HG03565 (cell line): ENCODE measurements around the gene HOXA5.

ENCODE experiments used
- ATAC-seq: cut with Tn5 transposase; IDR thresholded peaks from one replicate; pipeline ENCODE4 v1.9.1; 2021; ENCODE audit warnings: mild to moderate bottlenecking, moderate library complexity; ENCODE audit not compliant: unreplicated experiment

The HOXA5 gene

DNA sequence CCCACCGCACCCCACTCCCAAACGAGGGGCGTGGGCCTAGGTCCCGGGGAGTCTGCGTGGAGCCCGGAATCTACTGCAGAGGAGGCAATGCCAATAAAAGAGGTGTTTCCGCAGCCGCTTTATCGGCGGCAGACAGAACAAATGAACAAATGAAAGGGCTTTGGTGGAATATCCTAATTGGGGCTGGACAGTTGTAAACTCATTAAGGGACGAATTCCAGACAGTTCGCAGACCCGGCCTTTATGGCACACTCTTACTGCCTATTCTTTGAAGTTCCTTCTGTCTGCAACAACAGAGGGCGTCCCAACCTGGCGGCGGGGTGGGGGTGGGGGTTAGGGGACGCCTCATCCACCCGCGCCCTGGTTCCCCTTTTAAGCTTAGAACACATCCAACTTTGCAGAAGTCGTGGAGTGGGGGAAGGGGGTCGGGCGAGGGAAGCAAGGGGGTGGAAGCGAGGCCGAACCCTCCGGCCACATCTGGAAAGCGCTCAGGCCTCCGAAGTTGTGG lies 17.8 kb upstream of the HOXA5 start:
- ATAC-seq = no peak

DNA sequence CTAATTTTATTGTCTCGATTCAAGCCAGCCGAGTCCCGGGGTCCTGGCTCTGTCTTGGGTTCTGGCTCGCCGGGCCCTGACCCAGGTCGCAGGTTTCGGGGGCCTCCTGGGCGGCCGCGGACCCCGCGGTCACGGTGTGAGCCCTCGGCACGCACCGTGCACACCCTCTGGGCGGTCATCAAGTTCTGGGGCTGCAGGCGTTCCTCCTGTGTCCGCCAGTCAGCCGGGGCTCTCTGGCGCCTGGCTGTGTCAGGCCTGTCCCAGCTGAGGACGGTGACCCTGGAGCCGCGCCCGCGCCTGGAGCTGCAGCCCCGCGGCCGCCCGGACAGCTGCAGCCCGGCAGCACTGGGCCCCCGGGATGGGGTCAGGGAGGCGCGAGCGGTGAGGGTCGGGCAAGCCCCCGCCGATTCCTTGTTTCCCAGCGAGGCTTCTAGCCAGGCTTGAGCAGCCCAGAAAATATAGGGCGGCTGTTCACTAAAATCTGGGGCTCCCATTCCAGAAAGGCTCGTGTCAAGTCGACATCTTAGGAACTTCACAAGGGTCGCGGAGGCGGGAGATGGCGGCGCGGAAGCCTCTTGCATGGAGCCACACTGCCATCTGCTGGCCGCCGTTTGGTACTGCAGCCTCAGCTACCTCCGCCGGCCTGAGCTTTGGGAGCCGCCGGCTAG lies 17.2 kb upstream of the HOXA5 start:
- ATAC-seq = peak; percentile 53

DNA sequence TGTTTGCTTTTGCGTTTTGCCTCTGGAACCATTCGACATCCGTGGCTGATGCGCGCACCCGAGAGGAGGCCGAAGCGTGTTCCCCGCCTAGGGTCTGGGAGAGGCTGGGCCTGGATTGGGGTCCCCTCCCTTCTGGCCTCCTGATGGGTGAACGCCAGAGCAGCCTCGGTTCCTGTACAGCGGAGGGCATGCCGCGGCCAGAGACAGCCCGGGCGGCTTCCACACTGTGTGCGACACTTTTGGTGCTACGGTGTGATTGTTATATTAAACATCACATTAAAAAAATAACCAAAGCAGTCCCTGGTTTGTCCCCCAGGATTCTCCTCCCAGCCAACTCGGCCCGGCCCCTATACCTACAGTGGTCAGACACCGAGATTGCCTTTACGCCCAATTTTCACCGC lies 16.7 kb upstream of the HOXA5 start:
- no peak for ATAC-seq

DNA sequence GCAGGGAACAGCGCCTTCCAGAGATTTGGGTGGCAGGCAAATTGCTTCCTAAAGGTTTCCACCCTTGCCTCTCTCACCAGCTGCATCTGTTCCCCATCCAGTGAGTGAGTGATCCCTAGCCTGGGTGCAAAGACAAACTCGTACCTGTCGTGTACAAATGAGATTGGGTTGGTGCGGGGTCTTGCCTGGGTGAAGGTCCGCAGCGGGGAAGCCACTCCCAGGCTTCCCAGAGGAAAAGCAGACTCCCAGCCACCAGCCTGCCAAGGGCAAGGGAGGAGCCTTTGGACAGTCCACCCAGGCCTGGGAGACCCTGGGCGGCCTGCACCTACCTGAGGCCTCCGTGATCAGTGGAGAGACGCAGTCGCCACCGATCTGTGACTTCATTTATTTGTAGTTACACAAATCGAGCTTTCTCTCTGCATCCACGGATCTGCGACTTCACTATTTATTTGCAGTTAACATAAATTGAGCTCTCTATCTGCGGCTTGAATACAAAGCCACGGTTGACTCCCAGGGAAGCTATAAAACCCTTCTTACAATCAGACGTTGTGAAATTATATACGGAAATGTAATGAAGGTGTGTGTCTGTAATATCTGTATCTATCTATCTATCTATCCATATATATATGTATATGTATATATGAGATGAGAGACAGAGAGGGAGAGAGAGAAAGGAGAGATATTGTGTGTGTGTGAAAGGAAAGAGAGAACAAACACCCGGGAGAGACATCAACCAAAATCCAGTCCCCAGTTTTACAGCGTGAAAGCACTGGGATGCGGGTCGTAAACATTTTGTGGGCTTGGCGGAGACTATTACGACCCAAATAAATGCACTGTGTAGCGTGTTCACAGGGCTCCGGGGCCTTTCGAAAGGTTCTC lies 16.0 kb upstream of the HOXA5 start:
- ATAC-seq = no peak

DNA sequence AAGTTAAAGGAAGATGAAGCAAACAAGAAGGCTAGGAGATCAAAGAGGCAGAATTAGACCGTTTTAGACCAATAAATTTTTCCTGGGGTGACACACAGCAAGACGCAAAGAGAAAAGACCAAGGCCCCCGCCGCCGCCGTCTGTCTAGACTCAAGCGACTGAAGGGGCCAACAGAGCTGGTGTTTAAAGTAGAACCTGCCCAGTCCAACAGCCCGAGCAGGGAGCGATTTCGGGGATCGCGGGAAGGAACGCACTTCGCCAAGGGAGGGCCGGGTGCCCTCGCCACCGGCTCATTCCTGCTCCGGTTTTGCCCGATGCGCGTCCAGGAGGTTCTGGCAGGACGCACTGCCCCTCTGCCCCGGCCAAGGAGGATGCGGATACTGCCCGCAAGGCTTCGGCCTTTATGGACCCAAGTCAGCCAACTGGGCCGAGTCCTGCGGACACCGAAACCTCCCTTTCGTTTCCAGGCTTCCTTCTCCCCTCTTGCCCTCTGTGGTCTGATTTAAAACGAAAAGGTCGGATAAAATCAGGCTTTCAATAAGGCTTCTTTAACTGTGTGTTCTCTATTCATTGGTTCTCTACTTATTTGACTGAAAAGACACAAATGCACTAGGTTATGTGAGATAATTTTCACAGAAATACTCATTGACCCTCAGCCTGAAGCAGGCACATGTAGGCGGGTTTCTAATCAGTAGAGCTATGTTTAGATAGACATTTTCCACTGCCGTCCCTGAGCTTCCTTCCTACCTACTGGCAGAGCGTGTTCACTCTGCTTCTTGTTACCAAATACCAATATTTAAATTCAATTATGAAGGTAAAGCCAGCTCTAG lies 15.2 kb upstream of the HOXA5 start:
- no peak for ATAC-seq

DNA sequence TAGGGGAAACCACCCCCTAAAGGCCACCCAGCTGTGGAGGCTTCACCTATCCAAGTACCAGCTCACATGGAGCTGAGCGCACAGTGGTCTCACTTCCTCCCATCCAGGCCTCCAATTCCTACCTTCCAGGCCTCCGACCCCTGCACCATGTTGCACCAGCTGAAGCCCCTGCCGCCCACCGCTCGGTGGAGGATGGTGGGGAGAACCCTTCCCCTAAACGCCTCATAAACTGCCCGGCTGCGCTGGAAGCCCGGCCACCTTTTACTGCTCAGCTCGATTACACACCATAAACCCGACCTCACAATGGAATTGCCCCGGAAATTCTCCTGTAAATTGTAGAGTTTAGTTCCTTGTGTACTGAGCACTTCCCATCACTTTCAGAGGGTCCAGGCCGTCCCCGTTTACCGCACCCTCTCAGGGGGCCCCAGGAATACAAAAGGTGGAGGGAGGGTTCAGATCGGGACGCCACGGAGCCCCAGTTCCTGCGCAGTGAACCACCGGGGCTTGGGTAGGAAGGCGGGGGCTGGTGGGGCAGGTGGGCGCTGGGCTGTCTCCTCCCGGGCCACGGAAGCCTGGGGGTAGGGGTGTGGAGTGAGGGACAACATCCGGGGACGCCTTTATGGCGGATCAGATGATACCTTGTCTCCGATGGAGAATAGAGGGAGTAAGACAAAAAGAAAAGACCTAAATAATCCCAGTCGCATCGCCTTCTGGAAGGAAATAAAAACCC lies 14.4 kb upstream of the HOXA5 start:
- no peak for ATAC-seq

DNA sequence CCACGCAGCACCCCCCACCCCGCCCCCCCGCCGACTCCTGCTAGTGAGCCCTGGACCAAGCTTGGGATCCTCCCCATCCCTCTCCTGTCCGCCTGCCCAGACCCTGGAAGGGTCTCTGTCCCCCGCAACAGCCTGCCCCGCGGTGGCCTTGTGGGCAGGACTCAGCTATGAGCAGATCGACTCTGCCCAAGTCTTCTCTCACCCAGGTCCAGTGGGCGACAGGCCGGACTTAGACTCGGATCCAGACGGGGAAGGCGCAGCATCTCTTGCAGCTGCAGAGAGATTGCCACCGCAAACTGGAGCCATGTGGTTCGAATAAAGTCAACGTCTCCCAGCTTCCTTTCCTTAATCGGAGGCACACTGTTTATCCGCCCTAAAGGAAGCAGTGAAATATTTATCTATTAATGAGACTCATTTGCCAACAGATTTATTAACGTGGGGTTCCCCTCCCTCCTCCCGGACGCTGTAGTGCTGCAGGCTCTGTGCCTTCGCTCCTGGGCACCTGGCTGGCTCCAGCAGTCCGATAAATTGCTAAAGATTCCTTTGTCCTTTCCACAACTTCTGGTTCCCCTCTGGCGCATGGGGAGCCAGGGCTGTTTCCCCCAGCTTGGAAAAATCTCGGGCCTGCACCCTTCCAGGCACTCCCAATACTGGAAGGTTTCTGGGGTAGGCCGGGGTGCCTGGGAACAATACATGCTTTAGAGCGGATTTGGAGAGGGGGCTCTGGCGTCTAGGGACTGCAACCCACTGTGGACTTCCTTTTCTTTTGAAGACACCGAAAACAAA lies 13.6 kb upstream of the HOXA5 start:
- no peak for ATAC-seq

DNA sequence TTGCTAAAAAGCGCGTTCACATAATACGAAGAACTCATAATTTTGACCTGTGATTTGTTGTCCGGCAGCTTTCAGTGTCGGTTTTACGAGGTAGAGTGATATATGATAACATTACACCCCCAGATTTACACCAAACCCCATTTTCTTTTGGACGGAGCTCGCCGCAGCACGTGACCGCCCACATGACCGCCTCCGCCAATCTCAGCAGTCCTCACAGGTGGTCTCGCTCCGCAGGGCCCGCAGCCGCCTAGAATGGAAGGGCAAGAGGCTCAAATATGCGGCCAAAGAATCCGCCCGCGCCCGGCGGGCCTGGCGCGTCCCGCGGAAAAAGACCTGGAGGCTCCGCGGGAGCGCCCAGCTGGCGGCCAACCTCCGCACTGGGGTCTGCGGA lies 13.0 kb upstream of the HOXA5 start, which contains the start of gene HOXA7:
TSS of gene HOXA7 (minus strand) at position 168 of the 391 bp plus-strand sequence. CDS start at position 38, 130 bp downstream.
- ATAC-seq = no peak

DNA sequence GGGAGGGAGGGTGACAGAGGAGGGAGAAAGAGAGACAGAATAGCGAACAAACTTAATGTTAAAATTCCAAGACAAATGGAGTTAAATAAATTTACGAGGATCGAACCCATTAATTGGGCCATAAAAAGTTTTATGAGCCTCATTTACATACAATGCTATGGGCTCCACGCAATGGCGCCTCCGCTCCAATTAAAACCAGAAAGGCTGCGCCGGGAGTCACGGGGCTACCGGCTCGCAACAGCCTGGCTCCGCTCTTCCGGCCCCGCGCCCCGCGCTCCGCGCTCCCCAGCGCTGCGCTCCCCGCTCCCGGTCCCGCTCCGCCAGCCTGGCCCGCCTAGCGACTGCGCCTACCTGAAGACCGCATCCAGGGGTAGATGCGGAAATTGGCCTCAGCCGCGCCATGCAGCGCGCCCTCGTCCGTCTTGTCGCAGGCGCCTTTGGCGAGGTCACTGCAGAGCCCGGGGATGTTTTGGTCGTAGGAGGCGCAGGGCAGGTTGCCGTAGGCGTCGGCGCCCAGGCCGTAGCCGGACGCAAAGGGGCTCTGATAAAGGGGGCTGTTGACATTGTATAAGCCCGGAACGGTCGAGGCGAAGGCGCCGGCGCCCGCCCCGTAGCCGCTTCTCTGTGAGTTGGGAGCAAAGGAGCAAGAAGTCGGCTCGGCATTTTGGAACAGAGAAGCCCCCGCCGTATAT lies 12.5 kb upstream of the HOXA5 start:
- ATAC-seq = no peak

DNA sequence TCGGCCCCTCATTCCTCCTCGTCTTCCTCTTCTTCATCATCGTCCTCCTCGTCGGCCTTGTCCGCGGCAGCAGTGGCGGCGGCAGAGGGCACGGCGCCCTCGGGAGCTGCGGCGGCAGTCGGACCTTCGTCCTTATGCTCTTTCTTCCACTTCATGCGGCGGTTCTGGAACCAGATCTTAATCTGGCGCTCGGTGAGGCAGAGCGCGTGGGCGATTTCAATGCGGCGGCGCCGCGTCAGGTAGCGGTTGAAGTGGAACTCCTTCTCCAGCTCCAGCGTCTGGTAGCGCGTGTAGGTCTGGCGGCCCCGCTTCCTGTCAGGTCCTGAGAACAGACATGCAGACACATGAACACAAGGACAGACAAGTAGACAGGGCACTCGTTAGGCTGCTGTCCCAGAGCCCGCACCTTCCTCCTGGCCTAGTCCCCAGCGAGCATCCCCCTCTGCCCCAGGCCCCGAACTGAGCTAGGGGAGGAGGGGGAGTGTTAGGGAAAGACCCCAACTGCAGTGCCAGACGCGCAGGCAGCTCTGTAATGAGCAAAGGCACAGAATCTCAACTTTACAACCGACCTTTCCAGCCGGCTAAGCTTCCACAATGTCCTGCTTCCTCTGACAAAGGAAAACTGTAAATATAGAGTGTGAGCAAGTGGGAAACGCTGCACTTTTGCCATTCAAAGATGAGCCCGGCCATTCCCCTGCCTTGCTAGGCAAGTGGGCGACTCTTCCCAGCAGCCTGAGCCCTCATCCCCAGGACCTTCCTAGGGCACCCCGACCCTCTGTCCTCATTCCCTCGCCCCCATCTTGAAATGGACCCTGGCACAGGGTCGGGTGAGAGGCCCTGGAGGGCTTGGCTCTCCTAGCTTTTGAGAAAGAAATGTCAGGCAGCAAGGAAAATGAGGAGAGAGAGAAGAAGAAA lies 11.7 kb upstream of the HOXA5 start:
- ATAC-seq = no peak

DNA sequence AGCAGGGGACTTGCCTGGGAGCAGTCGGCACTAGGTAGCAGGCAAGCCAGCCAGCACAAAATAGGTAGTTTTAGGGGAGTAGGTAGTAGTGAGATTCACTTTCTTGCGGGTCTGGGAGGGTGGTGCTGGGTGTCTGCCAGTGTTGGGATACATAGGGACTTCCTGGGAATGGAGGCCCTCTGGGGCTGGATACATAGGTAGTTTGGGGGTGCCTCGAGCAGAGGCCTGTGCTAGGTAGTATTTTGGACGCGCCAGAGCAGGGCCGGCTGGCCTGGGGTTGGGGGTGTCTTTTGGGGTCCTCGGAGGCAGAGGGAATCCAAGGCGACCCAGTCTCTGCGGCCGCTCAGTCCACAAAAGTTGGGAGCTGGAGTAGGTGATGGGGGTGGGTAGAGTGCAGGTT lies 10.9 kb upstream of the HOXA5 start:
- ATAC-seq = no peak

DNA sequence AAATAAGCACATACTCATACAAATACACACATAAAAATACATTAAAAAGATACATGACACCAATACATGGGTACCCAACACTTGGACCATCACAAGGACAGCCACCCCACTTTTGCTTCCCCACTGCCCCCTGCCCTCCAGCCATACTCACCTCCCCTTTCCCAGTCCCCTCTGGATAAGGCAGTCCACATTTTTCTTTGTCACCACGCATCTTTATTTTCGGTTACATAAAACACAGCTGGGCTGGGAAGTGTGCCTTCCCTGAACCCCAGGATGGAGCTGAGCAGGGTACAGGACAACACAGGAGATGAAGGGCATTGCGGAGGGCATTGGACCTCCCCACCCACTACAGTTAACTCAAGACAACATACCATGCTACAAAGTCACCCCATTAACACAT lies 10.0 kb upstream of the HOXA5 start:
- ATAC-seq = no peak

DNA sequence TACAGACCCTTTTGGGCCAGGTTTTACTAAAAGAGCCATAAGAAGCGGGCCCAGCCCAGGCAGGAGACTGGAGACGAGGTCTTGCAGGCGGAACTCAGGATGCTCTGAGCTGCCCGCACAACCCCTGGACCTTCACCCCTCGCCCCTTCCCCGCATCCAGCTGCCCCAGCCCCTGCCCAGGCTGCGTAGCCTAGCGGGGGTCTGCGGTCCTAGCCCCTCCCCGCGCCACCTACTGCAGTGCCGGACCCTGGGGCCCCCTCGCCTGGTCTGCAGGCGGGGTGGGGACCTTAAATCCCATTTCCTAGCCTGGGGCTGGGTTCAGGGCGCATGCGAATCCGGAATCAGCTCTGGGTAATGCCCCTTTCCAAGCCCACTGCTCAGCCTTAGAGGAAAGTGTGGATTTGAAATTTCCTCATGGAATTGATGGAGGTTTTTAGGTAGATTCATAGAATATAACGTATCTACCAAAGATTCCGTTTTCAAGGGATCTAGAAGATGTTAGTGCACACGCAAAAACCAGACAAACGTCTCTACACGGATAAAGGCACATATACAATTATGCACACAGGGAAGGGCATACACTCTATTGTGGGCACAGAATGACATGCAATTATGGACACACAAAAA lies 9.4 kb upstream of the HOXA5 start:
- ATAC-seq = no peak

DNA sequence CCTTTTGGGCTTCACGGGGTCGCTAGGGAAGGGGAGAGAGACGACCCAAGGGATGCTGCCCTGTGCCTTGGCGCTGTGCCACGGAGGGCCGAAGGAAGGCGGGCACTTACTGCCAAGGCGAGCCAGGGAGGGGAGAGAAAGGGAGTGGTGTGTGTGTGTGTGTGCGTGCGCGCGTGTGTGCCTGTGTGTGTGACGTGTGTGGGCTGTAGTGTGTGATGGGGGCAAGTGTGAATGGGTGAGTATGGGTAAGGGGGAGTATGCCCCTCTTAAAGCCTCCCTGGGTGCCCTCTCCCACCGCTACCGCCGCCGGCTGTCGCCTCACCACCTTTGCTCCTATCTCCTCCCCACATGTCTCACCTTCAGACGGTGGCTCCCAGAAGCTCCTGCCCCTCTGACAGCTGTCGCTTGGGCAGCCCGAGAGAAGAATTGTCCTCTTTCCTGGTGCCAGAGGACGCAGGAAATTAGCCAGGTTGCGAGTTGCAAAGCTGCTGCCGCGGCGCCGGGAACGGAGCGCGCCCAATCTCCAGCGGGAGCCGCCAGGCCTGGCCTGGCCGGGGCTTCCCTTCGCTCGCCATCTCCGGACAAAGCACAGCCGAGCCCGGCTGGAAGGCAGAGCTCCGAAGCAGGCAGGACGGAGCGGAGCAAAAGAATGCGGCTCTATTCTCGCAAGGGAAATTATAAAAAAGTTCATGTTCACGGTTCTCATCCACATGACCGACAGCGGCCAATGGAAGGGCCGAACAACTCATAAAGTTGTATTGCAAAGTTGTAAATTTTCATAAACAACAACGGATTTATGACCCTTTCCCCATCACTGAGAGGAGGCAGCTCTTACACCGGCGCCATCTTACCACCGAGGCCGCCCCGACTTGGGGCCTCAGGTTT lies 8.7 kb upstream of the HOXA5 start, which contains the start of gene HOXA3:
TSS of gene HOXA3 (minus strand) at position 653 of the 885 bp plus-strand sequence. CDS start 41,943 bp downstream, outside the sequence.
- ATAC-seq = no peak

DNA sequence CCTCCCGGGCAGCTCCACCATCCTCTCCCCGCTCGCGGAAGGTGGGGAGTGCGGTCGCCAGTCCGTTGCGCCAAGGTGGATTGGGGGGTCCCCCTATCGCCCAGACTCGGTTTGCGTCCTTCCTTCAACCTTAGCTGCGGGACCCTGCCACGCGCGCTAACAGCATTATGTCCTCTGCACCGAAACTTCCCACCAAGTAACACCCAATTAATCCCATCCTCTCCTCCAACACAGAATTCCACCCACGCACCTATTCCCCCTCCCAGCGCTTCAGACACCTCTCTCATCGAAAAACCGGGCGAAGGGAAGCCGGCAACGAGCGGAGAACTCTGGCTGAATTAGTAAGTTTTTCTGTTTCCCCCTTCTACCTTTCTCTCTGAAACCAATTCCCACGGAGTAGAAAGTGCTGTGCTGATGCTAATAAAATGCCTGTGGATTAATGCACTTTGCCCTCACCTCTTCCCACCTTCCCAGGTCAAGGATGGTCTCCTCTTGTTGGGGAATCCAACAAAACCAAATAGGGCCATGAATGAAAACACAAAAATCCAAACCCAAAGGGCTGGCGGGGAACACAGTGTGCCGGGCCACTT lies 8.0 kb upstream of the HOXA5 start:
- ATAC-seq = no peak
